Measurements from ENCODE around the gene ANO8.

DNA sequence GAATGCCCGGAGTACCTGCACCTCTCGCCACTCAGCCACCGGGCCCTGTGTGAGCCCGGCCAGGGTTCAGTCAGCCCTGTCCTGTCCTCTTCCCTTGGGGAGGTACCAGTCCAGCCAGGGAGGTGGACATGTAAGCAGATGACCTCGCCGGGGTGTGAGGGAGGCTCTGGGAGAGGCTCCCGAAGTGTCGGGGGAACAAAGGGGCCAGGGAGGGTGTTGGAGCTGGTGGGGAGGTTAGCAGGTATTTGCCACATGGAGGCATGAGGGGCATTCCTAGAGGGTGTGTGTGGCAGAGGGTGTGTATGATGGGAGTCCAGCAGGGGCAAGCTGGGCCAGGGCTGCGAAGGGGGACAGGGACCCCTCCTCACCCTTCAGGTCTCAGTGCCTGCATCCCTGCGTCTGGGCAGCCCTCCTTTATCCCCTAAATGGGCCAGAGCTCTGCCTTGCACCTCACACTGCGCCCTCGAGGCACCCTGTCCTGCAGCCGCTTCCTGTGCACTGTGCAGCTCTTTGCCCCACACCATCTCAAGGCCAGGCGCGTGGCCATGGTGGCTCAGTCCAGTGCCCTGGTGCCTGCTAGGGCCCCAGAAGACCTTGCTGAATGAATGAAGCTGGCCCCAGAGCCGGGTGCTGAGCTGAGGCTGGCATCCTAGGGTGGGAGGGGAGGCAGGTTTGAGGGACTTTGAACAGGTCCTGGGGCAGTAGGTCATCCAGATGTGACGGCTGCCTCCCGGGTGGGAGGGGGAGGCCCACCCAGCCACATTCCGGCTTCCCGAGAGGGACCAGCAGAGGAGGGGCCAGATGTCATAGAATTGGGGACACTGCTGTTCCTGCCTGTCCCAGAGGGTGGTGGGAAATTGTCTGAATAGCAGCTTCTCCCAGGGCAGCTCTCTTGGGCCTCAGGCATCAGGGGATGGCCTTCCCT is 22.2 kb downstream of the ANO8 start:
- TF ChIP-seq, protein P1, sequence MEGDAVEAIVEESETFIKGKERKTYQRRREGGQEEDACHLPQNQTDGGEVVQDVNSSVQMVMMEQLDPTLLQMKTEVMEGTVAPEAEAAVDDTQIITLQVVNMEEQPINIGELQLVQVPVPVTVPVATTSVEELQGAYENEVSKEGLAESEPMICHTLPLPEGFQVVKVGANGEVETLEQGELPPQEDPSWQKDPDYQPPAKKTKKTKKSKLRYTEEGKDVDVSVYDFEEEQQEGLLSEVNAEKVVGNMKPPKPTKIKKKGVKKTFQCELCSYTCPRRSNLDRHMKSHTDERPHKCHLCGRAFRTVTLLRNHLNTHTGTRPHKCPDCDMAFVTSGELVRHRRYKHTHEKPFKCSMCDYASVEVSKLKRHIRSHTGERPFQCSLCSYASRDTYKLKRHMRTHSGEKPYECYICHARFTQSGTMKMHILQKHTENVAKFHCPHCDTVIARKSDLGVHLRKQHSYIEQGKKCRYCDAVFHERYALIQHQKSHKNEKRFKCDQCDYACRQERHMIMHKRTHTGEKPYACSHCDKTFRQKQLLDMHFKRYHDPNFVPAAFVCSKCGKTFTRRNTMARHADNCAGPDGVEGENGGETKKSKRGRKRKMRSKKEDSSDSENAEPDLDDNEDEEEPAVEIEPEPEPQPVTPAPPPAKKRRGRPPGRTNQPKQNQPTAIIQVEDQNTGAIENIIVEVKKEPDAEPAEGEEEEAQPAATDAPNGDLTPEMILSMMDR (IDR thresholded peaks at IDR 0.05): no peak
- TF ChIP-seq EZH2 (IDR thresholded peaks at IDR 0.05; ENCODE audit: borderline replicate concordance, insufficient read depth, low read depth, low read length, poor library complexity, severe bottlenecking): no peak

All from B cell (primary cell).